Activated CD4-positive, alpha-beta T cell treated with anti-CD3 and anti-CD28 coated beads, Interleukin-2, Interleukin-4, amounts not matched to agents 100 ng/mL and 50 ng/mL, durations not matched to agents 16 hours and 8 hours (primary cell): ENCODE measurements around the gene C9orf78.

Experiments used
- DNase-seq: peaks from one replicate; pipeline ENCODE4 v3.0.0-alpha.2; 2020; ENCODE audit warnings: low spot score

C9orf78 gene

GRCh38 chr9:129840034-129840433, 5.0 kb upstream of the C9orf78 start:
- no peak for DNase-seq

GRCh38 chr9:129839324-129840023, 4.4 kb upstream of the C9orf78 start:
- no peak for DNase-seq

- peak; percentile 49 for DNase-seq
Observed at GRCh38 chr9:129838707-129839259, 3.7 kb upstream of the C9orf78 start.

GRCh38 chr9:129836311-129837007, 1.4 kb upstream of the C9orf78 start:
- peak; percentile 44 for DNase-seq

GRCh38 chr9:129835860-129836223, 767 bp upstream of the C9orf78 start:
- DNase-seq, result no peak

GRCh38 chr9:129834489-129835127, 467 bp downstream of the C9orf78 start:
- peak; percentile 28 for DNase-seq

- no peak for DNase-seq
Observed at GRCh38 chr9:129832982-129833381, 2.1 kb downstream of the C9orf78 start.

- DNase-seq, result no peak
Observed at GRCh38 chr9:129828969-129829368, 6.1 kb downstream of the C9orf78 start.

- DNase-seq, result no peak
Observed at GRCh38 chr9:129828051-129828450, 7.0 kb downstream of the C9orf78 start.

GRCh38 chr9:129826759-129827158, 8.3 kb downstream of the C9orf78 start:
- DNase-seq, result no peak

GRCh38 chr9:129826344-129826743, 8.7 kb downstream of the C9orf78 start:
- no peak for DNase-seq

GRCh38 chr9:129823935-129824601, 11.0 kb downstream of the C9orf78 start, which contains the start of gene TOR1A:
TSS of gene TOR1A (minus strand) at chr9:129824136. CDS start at chr9:129824085, 51 bp downstream.
- peak; percentile 95 for DNase-seq

GRCh38 chr9:129823542-129823934, 11.5 kb downstream of the C9orf78 start:
- DNase-seq, result no peak

GRCh38 chr9:129822898-129823541, 12.1 kb downstream of the C9orf78 start:
- peak; percentile 42 for DNase-seq

- DNase-seq, result no peak
Observed at GRCh38 chr9:129816501-129817435, 18.3 kb downstream of the C9orf78 start.

- no peak for DNase-seq
Observed at GRCh38 chr9:129815278-129815677, 19.8 kb downstream of the C9orf78 start.

GRCh38 chr9:129814432-129815223, 20.4 kb downstream of the C9orf78 start:
- DNase-seq, result no peak

- DNase-seq, result no peak
Observed at GRCh38 chr9:129813661-129814060, 21.4 kb downstream of the C9orf78 start.

GRCh38 chr9:129812385-129812784, 22.7 kb downstream of the C9orf78 start:
- DNase-seq, result no peak

- DNase-seq, result no peak
Observed at GRCh38 chr9:129811967-129812363, 23.1 kb downstream of the C9orf78 start.
